IMR-90 (cell line): ENCODE data around the gene RIPK3. TPM values are rescaled to one million over a fixed set of nuclear protein-coding genes. Genes with fewer than 3 reads are reported as not detected.

Experiments
- ATAC-seq: fragments of 200-7000 bp; cut with Tn5 transposase; 2 replicates; pipeline ENCODE4 v1.9.1; 2020; ENCODE audit warnings: low read depth, mild to moderate bottlenecking, moderate library complexity
- BruUV-seq: library from RNA; stranded (reverse); fragments of 400-500 nt; replicated peaks from 2 replicates; lab custom pipeline; 2021; lab: Mats Ljungman, UMichigan
- CTCF ChIA-PET: fragments of 300-600 bp; formaldehyde crosslinking; extraction: SDS; loops from one replicate; lab custom pipeline; 2021; ENCODE audit warnings: antibody characterized with exemption; lab: Yijun Ruan, JAX
- POLR2A ChIA-PET: fragments of 300-600 bp; sonication (Branson Sonifier 250); formaldehyde crosslinking; loops from one replicate; lab custom pipeline; 2022; ENCODE audit warnings: antibody characterized with exemption; ENCODE audit not compliant: unreplicated experiment; lab: Charles Lee
- DNase-seq: peaks from one replicate; pipeline ENCODE4 v3.0.0; 2013
- H2AFZ ChIP-seq: replicated peaks from 2 replicates; pipeline ENCODE3; 2013; ENCODE audit warnings: low read length, mild to moderate bottlenecking; ENCODE audit not compliant: poor library complexity
- H2AK5ac ChIP-seq: 2 replicates; pipeline ENCODE4 v1.6.1; 2013; ENCODE audit warnings: low read depth, low read length, inconsistent platforms
- H2AK9ac ChIP-seq: replicated peaks from 2 replicates; pipeline ENCODE3; 2013; ENCODE audit warnings: mild to moderate bottlenecking, low read depth, low read length, moderate library complexity; ENCODE audit not compliant: poor library complexity
- H2BK120ac ChIP-seq: 2 replicates; pipeline ENCODE4 v1.6.1; 2013; ENCODE audit warnings: low read depth, low read length, inconsistent platforms
- H2BK15ac ChIP-seq: 3 replicates; pipeline ENCODE4 v1.6.1; 2013; ENCODE audit warnings: low read depth, low read length, inconsistent platforms
- H2BK20ac ChIP-seq: 2 replicates; pipeline ENCODE4 v1.6.1; 2013; ENCODE audit warnings: low read depth, mild to moderate bottlenecking, inconsistent platforms, low read length, moderate library complexity
- H2BK5ac ChIP-seq: 2 replicates; pipeline ENCODE4 v1.6.1; 2013; ENCODE audit warnings: mild to moderate bottlenecking, low read depth, low read length, inconsistent platforms; ENCODE audit not compliant: poor library complexity, severe bottlenecking
- H3K14ac ChIP-seq: replicated peaks from 2 replicates; pipeline ENCODE4 v1.6.1; 2013; ENCODE audit warnings: low read depth, low read length, inconsistent platforms
- H3K18ac ChIP-seq: 2 replicates; pipeline ENCODE4 v1.6.1; 2013; ENCODE audit warnings: low read depth, low read length, control low read depth
- H3K23ac ChIP-seq: 2 replicates; pipeline ENCODE4 v1.6.1; 2013; ENCODE audit warnings: low read depth, low read length, inconsistent platforms
- H3K27ac ChIP-seq: 2 replicates; pipeline ENCODE4 v1.5.1; 2013; ENCODE audit warnings: mild to moderate bottlenecking, control low read depth, low read length; ENCODE audit not compliant: insufficient read depth
- H3K27me3 ChIP-seq: 2 replicates; pipeline ENCODE4 v1.6.1; 2013; ENCODE audit warnings: low read length; ENCODE audit not compliant: control insufficient read depth, insufficient read depth
- H3K36me3 ChIP-seq: 2 replicates; pipeline ENCODE4 v1.6.1; 2013; ENCODE audit warnings: low read length, mixed read lengths; ENCODE audit not compliant: control insufficient read depth, insufficient read depth
- H3K4ac ChIP-seq: 2 replicates; pipeline ENCODE4 v1.6.1; 2013; ENCODE audit warnings: low read depth, low read length, inconsistent platforms
- H3K4me1 ChIP-seq: 2 replicates; pipeline ENCODE4 v1.6.1; 2013; ENCODE audit warnings: low read length, mixed read lengths; ENCODE audit not compliant: control insufficient read depth, insufficient read depth
- H3K4me2 ChIP-seq: 2 replicates; pipeline ENCODE4 v1.6.1; 2013; ENCODE audit warnings: low read depth, mild to moderate bottlenecking, control low read depth, low read length, moderate library complexity
- H3K4me3 ChIP-seq: 2 replicates; pipeline ENCODE4 v1.5.1; 2013; ENCODE audit warnings: low read depth, mild to moderate bottlenecking, control low read depth, low read length, moderate library complexity; ENCODE audit not compliant: insufficient read depth
- H3K56ac ChIP-seq: 2 replicates; pipeline ENCODE4 v1.6.1; 2013; ENCODE audit warnings: low read length, inconsistent platforms; ENCODE audit not compliant: insufficient read depth; ENCODE audit errors: extremely low read depth
- H3K79me1 ChIP-seq, 2 experiments: 2 replicates each; pipeline ENCODE4 v1.6.1; 2013; ENCODE audit warnings: low read length in 2 of 2, inconsistent platforms in 1 of 2, low read depth in 1 of 2
- H3K9ac ChIP-seq: 2 replicates; pipeline ENCODE4 v1.6.1; 2013; ENCODE audit warnings: low read depth, low read length, control low read depth
- H3K9me1 ChIP-seq: 2 replicates; pipeline ENCODE4 v1.6.1; 2013; ENCODE audit warnings: low read length, inconsistent platforms; ENCODE audit not compliant: insufficient read depth
- H3K9me3 ChIP-seq: 2 replicates; pipeline ENCODE4 v1.6.1; 2013; ENCODE audit warnings: low read length; ENCODE audit not compliant: control insufficient read depth, insufficient read depth
- H4K20me1 ChIP-seq: 2 replicates; pipeline ENCODE4 v1.6.1; 2013; ENCODE audit warnings: low read length, inconsistent platforms; ENCODE audit not compliant: insufficient read depth
- H4K5ac ChIP-seq: 2 replicates; pipeline ENCODE4 v1.6.1; 2013; ENCODE audit warnings: mild to moderate bottlenecking, low read depth, low read length, control low read depth
- H4K8ac ChIP-seq, 2 experiments: 2 replicates each; pipeline ENCODE4 v1.6.1; 2013; ENCODE audit warnings: low read depth in 2 of 2, low read length in 2 of 2, control low read depth in 1 of 2, inconsistent platforms in 1 of 2
- H4K91ac ChIP-seq: 2 replicates; pipeline ENCODE4 v1.6.1; 2013; ENCODE audit warnings: low read depth, low read length, inconsistent platforms; ENCODE audit not compliant: insufficient read depth
- BHLHE40 ChIP-seq: fragments of 150-350 bp; IDR thresholded peaks from 2 replicates; pipeline ENCODE4 v1.6.1; 2016; ENCODE audit warnings: mild to moderate bottlenecking, low read depth, low read length
- FOS ChIP-seq: fragments of 150-350 bp; IDR thresholded peaks from 2 replicates; pipeline ENCODE4 v1.6.1; 2016; ENCODE audit warnings: low read depth, low read length
- MAFK ChIP-seq: IDR thresholded peaks from 2 replicates; pipeline ENCODE4 v1.6.1; 2012; ENCODE audit warnings: low read depth, low read length, improper control_type of control experiment
- MXI1 ChIP-seq: IDR thresholded peaks from 2 replicates; pipeline ENCODE4 v1.6.1; 2012; ENCODE audit warnings: low read depth, mild to moderate bottlenecking, low read length, moderate library complexity, borderline replicate concordance
- NFE2L2 ChIP-seq: fragments of 150-350 bp; IDR thresholded peaks from 2 replicates; pipeline ENCODE4 v1.6.1; 2016; ENCODE audit warnings: low read depth, mild to moderate bottlenecking, low read length
- RAD21 ChIP-seq: IDR thresholded peaks from 2 replicates; pipeline ENCODE4 v1.6.1; 2012; ENCODE audit warnings: low read length, improper control_type of control experiment
- RCOR1 ChIP-seq: IDR thresholded peaks from 2 replicates; pipeline ENCODE4 v1.6.1; 2012; ENCODE audit warnings: mild to moderate bottlenecking, low read length, improper control_type of control experiment; ENCODE audit not compliant: insufficient replicate concordance
- RFX5 ChIP-seq: IDR thresholded peaks from 2 replicates; pipeline ENCODE4 v1.8.0; 2012; ENCODE audit warnings: low read depth, mild to moderate bottlenecking, low read length, moderate library complexity
- SMC3 ChIP-seq: fragments of 150-350 bp; IDR thresholded peaks from 2 replicates; pipeline ENCODE4 v1.6.1; 2016; ENCODE audit warnings: low read depth, mild to moderate bottlenecking, antibody characterized with exemption, low read length, moderate library complexity
- WGBS, 2 experiments: methylation state at CpG; one replicate each; pipeline versions ENCODE4 v1.1.5 to v1.1.7; 2013; ENCODE audit warnings: missing lambda C conversion rate in 2 of 2; ENCODE audit not compliant: insufficient read length in 1 of 2; ENCODE audit errors: extremely low coverage in 2 of 2; 5-methylcytosine and 5-hydroxymethylcytosine counted together
- dilution Hi-C: fragments of 300-500 bp; cut with HindIII; formaldehyde crosslinking; loops from one replicate; pipeline ENCODE4 v1.14.3; 2018; ENCODE audit warnings: low sequenced_read_pairs; ENCODE audit not compliant: unreplicated experiment
- in situ Hi-C: fragments of 300-500 bp; cut with MboI; formaldehyde crosslinking; loops from 3 replicates; pipeline ENCODE4 v1.14.3; 2019; ENCODE audit warnings: low sequenced_read_pairs, inconsistent platforms, mixed read lengths
- intact Hi-C: fragments of 100-400 bp; cut with micrococcal nuclease; formaldehyde crosslinking; loops from 2 replicates; pipeline ENCODE4 v1.10.0; 2022
- polyA plus RNA-seq, 3 experiments: library from polyadenylated mRNA; depleted of rRNA; stranded (reverse); fragments of >200 nt; gene quantifications; 2 replicates each; pipeline ENCODE4 v1.2.3, GENCODE V29; 2012; ENCODE audit warnings: low replicate concordance in 1 of 3
- total RNA-seq: library from RNA; depleted of rRNA; stranded (reverse); fragments of >200 nt; gene quantifications from 2 replicates; pipeline ENCODE4 v1.2.3, GENCODE V29; 2012
- TF ChIP-seq, protein P1 (sequence below): conservative IDR thresholded peaks from 2 replicates; pipeline ENCODE4 v1.5.1; 2012; ENCODE audit warnings: mild to moderate bottlenecking, low read depth, low read length, improper control_type of control experiment
- TF ChIP-seq, protein P2 (sequence below): fragments of 150-350 bp; IDR thresholded peaks from 2 replicates; pipeline ENCODE4 v1.6.1; 2017; ENCODE audit warnings: mild to moderate bottlenecking, antibody characterized with exemption, low read length, low read depth
- TF ChIP-seq, protein P3 (sequence below): fragments of 150-350 bp; IDR thresholded peaks from 2 replicates; pipeline ENCODE4 v1.6.1; 2016; ENCODE audit warnings: low read depth, mild to moderate bottlenecking, low read length, moderate library complexity, borderline replicate concordance

The RIPK3 gene
- total and polyA plus RNA-seq, 2 of the 4 experiments (the other 2 are of a cell fraction) = 0.09 TPM; not detected in 1

DNA sequence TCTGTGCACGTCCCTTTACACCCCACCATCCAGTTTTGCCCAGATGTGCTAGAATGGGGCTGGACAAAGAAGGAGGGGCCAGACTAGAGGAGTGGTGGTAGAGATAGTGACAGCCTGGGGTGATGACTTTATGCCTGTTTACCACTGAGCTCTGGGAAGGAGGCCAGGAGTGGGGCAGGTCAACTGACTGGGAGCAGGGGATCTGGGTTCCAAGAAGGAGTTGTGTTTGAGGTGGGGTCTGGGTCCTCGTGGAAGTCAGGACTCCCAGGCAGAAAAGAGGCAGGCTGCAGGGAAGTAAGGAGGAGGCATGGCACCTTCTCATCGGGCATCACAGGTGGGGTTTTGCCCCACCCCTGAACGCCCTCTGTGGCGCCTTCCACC, 29.5 kb downstream of the RIPK3 start:
- Histone ChIP-seq H3K27me3 (peaks cover 7% of the 10 kb centered on the region; the same call in 1 of the 2 replicates), H2BK5ac (no peak overlapping the region), H3K56ac (no peak overlapping the region), H4K8ac (no peak overlapping the region), H2BK120ac (no peak overlapping the region), H3K4me2 (peak overlapping the region; percentile 37; the same call in 1 of the 2 replicates), H3K4me1 (peaks cover 10% of the 10 kb centered on the region; the same call in 1 of the 2 replicates), H4K5ac (no peak overlapping the region), H3K79me1 (peaks cover 3 to 8% of the 10 kb centered on the region in 2 experiments; a peak in 1 of 4 replicates), H3K4me3 (no peak overlapping the region; the same call in 1 of the 2 replicates), H4K91ac (no peak overlapping the region), H2BK20ac (no peak overlapping the region), H2AFZ (peak overlapping the region; percentile 60), H2AK9ac (peak overlapping the region; percentile 60), H3K27ac (no peak overlapping the region), H3K23ac (0 out of 2 replicates have a peak overlapping the region, but pooled peaks have one; percentile 41), H3K9me1 (peaks cover 7% of the 10 kb centered on the region; the same call in 1 of the 2 replicates), H2BK15ac (no peak overlapping the region), H4K20me1 (peaks cover 8% of the 10 kb centered on the region; the same call in 1 of the 2 replicates), H3K14ac (no peak overlapping the region), H2AK5ac (0 out of 2 replicates have a peak overlapping the region, but pooled peaks have one; percentile 9), H3K18ac (no peak overlapping the region), H3K4ac (no peak overlapping the region), H3K9ac (no peak overlapping the region), H3K9me3 (no peaks in the 10 kb centered on the region), H3K36me3 (peaks cover 15% of the 10 kb centered on the region)
- CTCF ChIA-PET = interaction anchor here (1.2 to 4.1 kb wide), 3 partner anchors 13 to 67 kb away, joined by 3 to 20 read pairs (median 4); no protein-coding TSS in a partner anchor
- TF ChIP-seq RAD21 = no peak
- TF ChIP-seq RCOR1 = no peak
- TF ChIP-seq FOS = no peak
- TF ChIP-seq BHLHE40 = no peak
- TF ChIP-seq, protein P1, sequence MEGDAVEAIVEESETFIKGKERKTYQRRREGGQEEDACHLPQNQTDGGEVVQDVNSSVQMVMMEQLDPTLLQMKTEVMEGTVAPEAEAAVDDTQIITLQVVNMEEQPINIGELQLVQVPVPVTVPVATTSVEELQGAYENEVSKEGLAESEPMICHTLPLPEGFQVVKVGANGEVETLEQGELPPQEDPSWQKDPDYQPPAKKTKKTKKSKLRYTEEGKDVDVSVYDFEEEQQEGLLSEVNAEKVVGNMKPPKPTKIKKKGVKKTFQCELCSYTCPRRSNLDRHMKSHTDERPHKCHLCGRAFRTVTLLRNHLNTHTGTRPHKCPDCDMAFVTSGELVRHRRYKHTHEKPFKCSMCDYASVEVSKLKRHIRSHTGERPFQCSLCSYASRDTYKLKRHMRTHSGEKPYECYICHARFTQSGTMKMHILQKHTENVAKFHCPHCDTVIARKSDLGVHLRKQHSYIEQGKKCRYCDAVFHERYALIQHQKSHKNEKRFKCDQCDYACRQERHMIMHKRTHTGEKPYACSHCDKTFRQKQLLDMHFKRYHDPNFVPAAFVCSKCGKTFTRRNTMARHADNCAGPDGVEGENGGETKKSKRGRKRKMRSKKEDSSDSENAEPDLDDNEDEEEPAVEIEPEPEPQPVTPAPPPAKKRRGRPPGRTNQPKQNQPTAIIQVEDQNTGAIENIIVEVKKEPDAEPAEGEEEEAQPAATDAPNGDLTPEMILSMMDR = no peak
- no peak for TF ChIP-seq NFE2L2
- no peak for TF ChIP-seq MXI1
- TF ChIP-seq, protein P2, sequence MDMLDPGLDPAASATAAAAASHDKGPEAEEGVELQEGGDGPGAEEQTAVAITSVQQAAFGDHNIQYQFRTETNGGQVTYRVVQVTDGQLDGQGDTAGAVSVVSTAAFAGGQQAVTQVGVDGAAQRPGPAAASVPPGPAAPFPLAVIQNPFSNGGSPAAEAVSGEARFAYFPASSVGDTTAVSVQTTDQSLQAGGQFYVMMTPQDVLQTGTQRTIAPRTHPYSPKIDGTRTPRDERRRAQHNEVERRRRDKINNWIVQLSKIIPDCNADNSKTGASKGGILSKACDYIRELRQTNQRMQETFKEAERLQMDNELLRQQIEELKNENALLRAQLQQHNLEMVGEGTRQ = no peak
- TF ChIP-seq MAFK = no peak
- TF ChIP-seq, protein P3, sequence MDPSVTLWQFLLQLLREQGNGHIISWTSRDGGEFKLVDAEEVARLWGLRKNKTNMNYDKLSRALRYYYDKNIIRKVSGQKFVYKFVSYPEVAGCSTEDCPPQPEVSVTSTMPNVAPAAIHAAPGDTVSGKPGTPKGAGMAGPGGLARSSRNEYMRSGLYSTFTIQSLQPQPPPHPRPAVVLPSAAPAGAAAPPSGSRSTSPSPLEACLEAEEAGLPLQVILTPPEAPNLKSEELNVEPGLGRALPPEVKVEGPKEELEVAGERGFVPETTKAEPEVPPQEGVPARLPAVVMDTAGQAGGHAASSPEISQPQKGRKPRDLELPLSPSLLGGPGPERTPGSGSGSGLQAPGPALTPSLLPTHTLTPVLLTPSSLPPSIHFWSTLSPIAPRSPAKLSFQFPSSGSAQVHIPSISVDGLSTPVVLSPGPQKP = no peak
- TF ChIP-seq RFX5 = no peak
- TF ChIP-seq SMC3 = no peak
- BruUV-seq = no TSS peak
- in situ Hi-C loops = no loop called here
- no peak for ATAC-seq
- no peak for DNase-seq
- intact Hi-C loops = no loop called here
- WGBS, 2 experiments = 60% methylated on average over 3 of the region's 5 CpGs; no CpG with 5 or more reads in 1 of the 2 experiments
- POLR2A ChIA-PET = no interaction called here
- dilution Hi-C loops = no loop called here
